ENCODE results near the gene PCED1B. TPM values are rescaled to one million over a fixed set of nuclear protein-coding genes. Genes with fewer than 3 reads are reported as not detected.

The PCED1B gene
- total RNA-seq, 2 experiments from 2014 or later = 133 to 136 TPM

DNA sequence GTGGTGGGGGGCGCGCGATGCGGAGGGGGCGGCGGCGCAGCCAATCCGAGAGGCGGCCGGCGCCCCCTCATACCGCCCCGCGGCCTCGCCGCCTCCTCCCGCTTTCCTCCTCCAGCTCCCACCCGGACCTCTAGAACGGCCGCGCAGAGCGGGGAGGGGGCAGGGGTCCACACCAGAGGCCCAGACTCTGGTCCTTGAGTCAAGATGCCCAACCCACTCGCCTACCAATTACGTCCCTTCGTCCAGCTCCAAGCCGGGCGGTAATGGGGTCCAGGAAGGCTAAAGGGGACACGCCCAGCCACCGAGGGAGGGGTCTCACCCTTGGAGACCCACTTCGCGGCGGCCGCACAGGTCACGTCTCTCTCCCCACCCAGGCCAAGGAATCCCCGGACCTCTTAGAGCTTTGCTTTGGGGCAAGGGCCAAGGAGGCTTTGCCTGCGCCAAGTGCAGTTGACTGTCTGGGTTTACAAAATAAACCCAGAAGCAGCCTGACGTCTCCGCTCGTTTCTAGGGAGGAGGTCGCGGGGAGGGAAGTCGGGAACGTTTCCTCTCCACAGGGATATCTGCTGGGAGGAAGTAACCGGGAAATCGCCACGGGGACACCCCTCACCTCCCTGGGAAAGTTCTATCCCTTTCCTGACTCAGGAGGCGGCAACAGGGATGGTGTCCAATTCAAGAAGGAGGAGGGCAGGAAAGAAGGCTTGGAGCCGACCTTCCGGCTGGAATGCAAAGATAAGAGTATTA, 732 bp downstream of the PCED1B start:
- peaks cover 15% of the 10 kb centered on the region for H3K36me3 Mint-ChIP-seq
- H3K4me1 Mint-ChIP-seq (ENCODE audit: low read depth) = peaks cover 78% of the 10 kb centered on the region
- no peaks in the 10 kb centered on the region for H3K9me3 Mint-ChIP-seq
- intact Hi-C loops (cut with micrococcal nuclease) = loop anchor here (1.0 to 10.0 kb wide), 7 partner anchors 113 to 865 kb away; partner anchors contain the start of genes HDAC7 and SLC38A2
- DNase-seq = peak; percentile 44
- ChIA-PET POLR2A (interaction anchor here (0.6 to 7.8 kb wide), 11 partner anchors 9 to 626 kb away, joined by 3 to 92 read pairs (median 4); partner anchors contain the start of gene RPAP3), CTCF (interaction anchor here (1.0 to 4.0 kb wide), 15 partner anchors 9 to 626 kb away, joined by 3 to 49 read pairs (median 4); no protein-coding TSS in a partner anchor)
- H3K27me3 Mint-ChIP-seq = no peaks in the 10 kb centered on the region
- H3K4me3 Mint-ChIP-seq = peak overlapping the region; percentile 92
- peak overlapping the region; percentile 92 for H3K27ac Mint-ChIP-seq

DNA sequence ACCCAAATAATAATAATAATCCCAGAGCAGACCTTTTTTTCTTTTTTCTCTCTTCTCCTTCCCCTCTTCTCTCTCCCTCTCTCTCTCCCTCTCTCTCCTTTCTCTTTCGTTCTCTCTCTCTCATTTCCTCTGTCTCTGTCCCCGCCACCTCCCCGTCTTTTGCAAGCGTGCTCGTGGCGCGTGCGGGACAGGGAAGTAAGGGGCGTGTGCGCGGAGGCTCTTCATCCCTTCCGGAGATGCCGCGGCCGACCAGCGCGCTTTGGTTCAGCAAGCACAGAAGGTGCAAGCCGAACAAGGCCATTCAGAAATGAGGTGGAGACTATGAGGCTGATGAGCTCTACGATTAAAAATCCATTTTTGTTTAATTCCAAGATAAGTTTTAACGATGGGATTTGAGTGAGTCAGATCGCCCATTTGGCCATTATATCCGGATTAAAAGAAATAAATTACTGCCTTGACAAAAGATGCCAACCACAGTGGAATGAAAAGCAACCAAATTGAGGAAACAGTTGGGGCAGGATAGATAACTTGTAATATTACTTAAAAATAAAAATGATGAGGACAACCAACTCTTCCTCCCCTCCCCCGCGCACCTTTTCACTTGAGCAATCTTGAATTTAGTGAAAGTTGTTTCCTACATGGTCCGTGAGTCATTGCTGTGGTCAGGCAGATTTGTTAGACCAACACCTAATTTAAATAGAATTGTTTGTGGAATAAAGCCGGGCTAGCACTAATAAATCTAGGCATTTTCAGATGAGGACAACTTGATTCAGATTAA, 1.5 kb downstream of the PCED1B start:
- H3K27ac Mint-ChIP-seq = peak overlapping the region; percentile 92
- H3K4me3 Mint-ChIP-seq = peak overlapping the region; percentile 92
- peak; percentile 72 for DNase-seq
- no peaks in the 10 kb centered on the region for H3K27me3 Mint-ChIP-seq
- intact Hi-C loops (cut with micrococcal nuclease) = loop anchor here (1.0 to 10.0 kb wide), 5 partner anchors 112 to 866 kb away; partner anchors contain the start of genes HDAC7 and SLC38A2
- peaks cover 12% of the 10 kb centered on the region for H3K36me3 Mint-ChIP-seq
- POLR2A ChIA-PET = interaction anchor here (1.1 to 7.8 kb wide), 7 partner anchors 10 to 310 kb away, joined by 3 to 92 read pairs (median 4); no protein-coding TSS in a partner anchor
- H3K9me3 Mint-ChIP-seq = no peaks in the 10 kb centered on the region
- CTCF ChIA-PET = interaction anchor here (1.1 to 4.0 kb wide), 5 partner anchors 12 to 626 kb away, joined by 3 to 49 read pairs (median 7); no protein-coding TSS in a partner anchor
- peaks cover 83% of the 10 kb centered on the region for H3K4me1 Mint-ChIP-seq (ENCODE audit: low read depth)

GRCh38 chr12:47082283-47082682, 2.9 kb downstream of the PCED1B start:
- Mint-ChIP-seq H3K27me3 (no peaks in the 10 kb centered on the region), H3K9me3 (no peaks in the 10 kb centered on the region), H3K4me1 (ENCODE audit: low read depth) (peaks cover 74% of the 10 kb centered on the region), H3K4me3 (no peak overlapping the region), H3K27ac (peak overlapping the region; percentile 26), H3K36me3 (peaks cover 10% of the 10 kb centered on the region)
- CTCF ChIA-PET = interaction anchor here (0.7 to 3.6 kb wide), 3 partner anchors 12 to 315 kb away, joined by 3 to 25 read pairs (median 4); no protein-coding TSS in a partner anchor
- intact Hi-C loops (cut with micrococcal nuclease) = loop anchor here (10.0 kb wide), 2 partner anchors 733 to 867 kb away; partner anchors contain the start of gene HDAC7
- POLR2A ChIA-PET = interaction anchor here (7.8 kb wide), 1 partner anchor 133 kb away, joined by 92 read pairs; no protein-coding TSS in a partner anchor
- DNase-seq = no peak

DNA sequence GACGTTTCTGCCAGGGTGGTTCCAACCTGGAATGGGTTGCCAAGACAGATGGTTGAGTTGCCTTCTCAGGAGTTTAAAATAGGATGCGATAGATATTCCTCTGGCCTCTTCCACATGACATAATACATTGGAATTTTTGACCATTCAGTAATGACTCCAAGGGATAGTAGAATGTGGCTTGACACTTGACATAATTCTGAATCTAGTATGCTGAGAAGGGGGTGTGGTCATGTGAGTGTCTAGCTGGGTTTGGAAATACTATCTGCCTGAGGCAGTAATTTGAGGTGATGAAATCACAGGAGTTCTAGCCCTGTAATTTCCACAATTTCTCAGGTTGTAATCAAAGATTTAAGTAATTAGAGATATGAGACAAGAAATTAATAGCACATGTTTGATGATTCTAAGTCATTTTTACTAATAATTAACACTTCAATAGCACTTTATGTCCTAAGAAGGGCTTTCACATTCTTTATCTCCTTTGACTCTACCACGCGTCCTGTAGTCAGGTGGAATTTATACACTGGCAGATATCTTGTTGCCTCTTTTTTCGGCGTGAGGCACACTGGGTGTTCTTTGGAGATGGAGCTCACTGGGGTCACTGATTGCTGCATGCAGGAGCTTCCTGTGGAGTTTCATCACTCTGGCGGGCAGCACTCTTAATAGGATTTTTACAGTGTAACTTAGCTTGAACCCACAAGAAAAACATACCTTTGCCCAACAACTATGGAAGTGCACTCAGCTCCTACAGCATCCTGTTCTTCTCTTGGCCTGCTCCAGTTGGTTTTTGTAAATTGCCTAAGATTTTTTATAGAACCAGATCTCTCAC, 3.6 kb downstream of the PCED1B start:
- intact Hi-C loops (cut with micrococcal nuclease) = loop anchor here (10.0 kb wide), 2 partner anchors 732 to 868 kb away; partner anchors contain the start of gene HDAC7
- CTCF ChIA-PET = interaction anchor here (0.8 to 3.6 kb wide), 4 partner anchors 13 to 315 kb away, joined by 4 to 25 read pairs (median 4); no protein-coding TSS in a partner anchor
- H3K36me3 Mint-ChIP-seq = peaks cover 3% of the 10 kb centered on the region
- H3K4me3 Mint-ChIP-seq = no peak overlapping the region
- no peaks in the 10 kb centered on the region for H3K27me3 Mint-ChIP-seq
- no peak for DNase-seq
- no peaks in the 10 kb centered on the region for H3K9me3 Mint-ChIP-seq
- POLR2A ChIA-PET = interaction anchor here (1.8 to 7.8 kb wide), 2 partner anchors 124 to 132 kb away, joined by 9 to 92 read pairs; no protein-coding TSS in a partner anchor
- peaks cover 67% of the 10 kb centered on the region for H3K4me1 Mint-ChIP-seq (ENCODE audit: low read depth)
- no peak overlapping the region for H3K27ac Mint-ChIP-seq

DNA sequence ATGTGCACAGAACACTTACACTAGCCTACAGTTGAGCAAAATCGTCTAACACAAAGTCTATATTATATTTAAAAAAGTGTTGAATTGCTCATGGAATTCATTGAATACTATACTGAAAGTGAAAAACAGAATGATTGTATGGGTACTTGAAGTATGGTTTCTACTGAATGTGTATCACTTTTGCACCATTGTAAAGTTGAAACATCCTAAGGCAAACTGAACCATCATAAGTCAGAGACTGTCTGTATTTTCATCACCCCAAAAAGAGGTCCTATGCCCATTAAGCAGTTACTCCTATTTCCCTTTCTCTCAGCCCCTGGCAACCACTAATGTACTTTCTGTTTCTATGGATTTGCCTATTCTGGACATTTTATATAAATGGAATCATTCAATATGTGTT, 4.8 kb downstream of the PCED1B start:
- Mint-ChIP-seq H3K9me3 (no peaks in the 10 kb centered on the region), H3K4me1 (ENCODE audit: low read depth) (peaks cover 57% of the 10 kb centered on the region), H3K36me3 (peaks cover 2% of the 10 kb centered on the region), H3K27me3 (no peaks in the 10 kb centered on the region), H3K27ac (peak overlapping the region; percentile 69), H3K4me3 (no peak overlapping the region)
- no peak for DNase-seq
- CTCF ChIA-PET = interaction anchor here (1.5 to 3.6 kb wide), 2 partner anchors 14 to 314 kb away, joined by 5 to 25 read pairs; no protein-coding TSS in a partner anchor
- POLR2A ChIA-PET = interaction anchor here (1.2 to 7.8 kb wide), 3 partner anchors 107 to 131 kb away, joined by 3 to 92 read pairs (median 9); no protein-coding TSS in a partner anchor
- intact Hi-C loops (cut with micrococcal nuclease) = loop anchor here (1.0 to 10.0 kb wide), 8 partner anchors 17 to 869 kb away; partner anchors contain the start of gene HDAC7

DNA sequence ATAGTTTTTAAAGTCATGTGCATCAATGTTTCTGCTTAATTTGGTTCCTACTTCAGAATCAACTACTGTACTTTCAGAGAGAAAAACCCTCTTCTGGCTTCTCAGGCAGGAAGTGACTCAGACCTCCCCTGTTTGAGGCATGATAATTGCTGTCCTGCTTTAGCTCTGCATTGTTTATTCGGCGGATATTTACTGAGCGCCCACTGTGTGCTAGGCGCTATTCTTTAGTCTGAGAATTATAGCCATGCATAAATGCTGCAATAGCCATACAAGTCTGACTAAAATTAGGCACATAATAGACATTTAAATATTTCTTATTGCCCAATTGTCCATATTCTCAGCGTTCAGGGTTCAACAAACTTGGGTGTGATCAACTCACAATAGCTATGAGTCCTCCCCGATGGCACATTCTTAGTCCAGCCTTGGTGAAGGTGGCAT, 6.4 kb downstream of the PCED1B start:
- intact Hi-C loops (cut with micrococcal nuclease) = loop anchor here (1.0 to 10.0 kb wide), 7 partner anchors 25 to 871 kb away; partner anchors contain the start of gene HDAC7
- peak; percentile 59 for DNase-seq
- Mint-ChIP-seq H3K27ac (peak overlapping the region; percentile 69), H3K4me1 (ENCODE audit: low read depth) (peaks cover 51% of the 10 kb centered on the region), H3K27me3 (no peaks in the 10 kb centered on the region), H3K36me3 (peaks cover 7% of the 10 kb centered on the region), H3K4me3 (peak overlapping the region; percentile 47), H3K9me3 (peaks cover 7% of the 10 kb centered on the region)
- ChIA-PET CTCF (interaction anchor here (1.2 to 1.5 kb wide), 3 partner anchors 10 to 312 kb away, joined by 3 to 6 read pairs (median 4); no protein-coding TSS in a partner anchor), POLR2A (interaction anchor here (1.0 kb wide), 1 partner anchor 25 kb away, joined by 4 read pairs; no protein-coding TSS in a partner anchor)

- no peaks in the 10 kb centered on the region for H3K27me3 Mint-ChIP-seq
- DNase-seq = no peak
- ChIA-PET CTCF (no interaction called here), POLR2A (no interaction called here)
- H3K4me1 Mint-ChIP-seq (ENCODE audit: low read depth) = peaks cover 42% of the 10 kb centered on the region
- no peak overlapping the region for H3K4me3 Mint-ChIP-seq
- H3K27ac Mint-ChIP-seq = no peak overlapping the region
- H3K9me3 Mint-ChIP-seq = peaks cover 10% of the 10 kb centered on the region
- intact Hi-C loops (cut with micrococcal nuclease) = loop anchor here (10.0 kb wide), 2 partner anchors 728 to 872 kb away; partner anchors contain the start of gene HDAC7
- H3K36me3 Mint-ChIP-seq = peaks cover 8% of the 10 kb centered on the region
These were observed 7.8 kb downstream of the PCED1B start for GRCh38 chr12:47087088-47087688.

DNA sequence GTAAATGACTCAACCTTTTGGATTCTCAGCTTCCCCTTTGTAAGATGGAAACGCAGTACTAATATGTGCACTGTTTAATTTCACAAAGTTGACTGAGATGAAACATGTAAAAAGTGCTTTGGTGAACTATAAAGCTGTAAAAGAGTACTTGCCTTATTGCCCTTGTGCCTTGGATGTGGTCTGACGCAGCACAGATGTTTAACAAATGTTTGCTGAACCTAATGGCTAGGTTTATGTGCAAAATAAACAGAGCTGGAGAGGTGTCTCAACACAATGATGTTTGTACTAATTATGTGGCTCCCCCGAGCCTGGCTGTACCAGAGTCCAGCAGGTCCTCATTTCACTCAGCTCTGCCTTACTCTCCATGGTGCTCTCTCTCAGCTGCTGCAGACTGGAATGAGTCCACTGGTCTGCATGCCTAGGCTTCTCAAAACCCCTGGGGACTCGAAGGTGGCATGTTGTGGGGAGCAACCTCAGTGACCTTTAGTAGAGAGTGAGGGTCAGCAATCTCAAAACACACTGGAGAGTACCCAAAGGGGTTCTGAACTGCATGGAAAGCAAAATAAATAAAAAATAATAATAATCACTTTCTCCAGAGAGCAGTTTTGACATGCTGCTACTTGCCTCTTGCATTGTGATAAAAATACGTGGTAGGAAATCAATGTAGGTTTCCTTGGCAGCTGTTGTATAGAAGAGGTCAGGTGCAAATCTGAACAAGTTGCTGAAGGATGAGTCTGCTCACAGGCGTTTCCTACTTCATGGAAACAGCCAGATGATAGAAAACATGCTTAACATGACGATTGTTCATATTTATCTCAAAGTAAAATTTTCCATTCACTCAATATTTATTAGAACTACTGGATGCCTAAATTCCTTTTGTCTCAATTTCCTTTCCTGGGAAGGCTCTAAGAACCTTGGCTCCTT, 8.9 kb downstream of the PCED1B start:
- Mint-ChIP-seq H3K4me3 (no peak overlapping the region), H3K36me3 (peaks cover 8% of the 10 kb centered on the region), H3K9me3 (peaks cover 10% of the 10 kb centered on the region), H3K4me1 (ENCODE audit: low read depth) (peaks cover 36% of the 10 kb centered on the region), H3K27ac (no peak overlapping the region), H3K27me3 (no peaks in the 10 kb centered on the region)
- DNase-seq = no peak
- intact Hi-C loops (cut with micrococcal nuclease) = loop anchor here (10.0 kb wide), 2 partner anchors 727 to 873 kb away; partner anchors contain the start of gene HDAC7
- ChIA-PET POLR2A (no interaction called here), CTCF (no interaction called here)

- DNase-seq = no peak
- ChIA-PET CTCF (no interaction called here), POLR2A (no interaction called here)
- H3K36me3 Mint-ChIP-seq = peaks cover 8% of the 10 kb centered on the region
- H3K4me3 Mint-ChIP-seq = no peak overlapping the region
- H3K9me3 Mint-ChIP-seq = peaks cover 10% of the 10 kb centered on the region
- no peak overlapping the region for H3K27ac Mint-ChIP-seq
- H3K4me1 Mint-ChIP-seq (ENCODE audit: low read depth) = peaks cover 26% of the 10 kb centered on the region
- intact Hi-C loops (cut with micrococcal nuclease) = no loop called here
- H3K27me3 Mint-ChIP-seq = no peaks in the 10 kb centered on the region
These were observed 11.6 kb downstream of the PCED1B start for GRCh38 chr12:47091009-47091408.

GRCh38 chr12:47094804-47095203, 15.4 kb downstream of the PCED1B start:
- ChIA-PET CTCF (interaction anchor here (1.0 kb wide), 1 partner anchor 9 kb away, joined by 4 read pairs; no protein-coding TSS in a partner anchor), POLR2A (no interaction called here)
- peaks cover 26% of the 10 kb centered on the region for H3K4me1 Mint-ChIP-seq (ENCODE audit: low read depth)
- intact Hi-C loops (cut with micrococcal nuclease) = no loop called here
- peaks cover 10% of the 10 kb centered on the region for H3K9me3 Mint-ChIP-seq
- H3K27ac Mint-ChIP-seq = no peak overlapping the region
- peaks cover 8% of the 10 kb centered on the region for H3K36me3 Mint-ChIP-seq
- H3K4me3 Mint-ChIP-seq = no peak overlapping the region
- no peaks in the 10 kb centered on the region for H3K27me3 Mint-ChIP-seq
- DNase-seq = no peak

All from activated CD4-positive, alpha-beta memory T cell treated with anti-CD3 and anti-CD28 coated beads for 36 hours (primary cell).